LNCaP clone FGC (cell line): ENCODE results near the gene FOXI2.

Experiments used
- DNase-seq: peaks from one replicate; pipeline ENCODE4 v3.0.0-alpha.2; 2011; ENCODE audit warnings: low read depth
- H3K4me3 ChIP-seq: 2 replicates; pipeline ENCODE4 v1.5.1; 2011; ENCODE audit warnings: mild to moderate bottlenecking, low read depth, low read length, control low read depth
- CTCF ChIP-seq: IDR thresholded peaks from 2 replicates; pipeline ENCODE4 v1.5.1; 2012; ENCODE audit warnings: mild to moderate bottlenecking; ENCODE audit not compliant: control insufficient read depth, insufficient read depth; ENCODE audit errors: extremely low read depth

The FOXI2 gene

GRCh38 chr10:127740596-127740995 is 3.6 kb downstream of the FOXI2 start:
- no peak for DNase-seq
- TF ChIP-seq CTCF, result no peak
- no peak overlapping the region for H3K4me3 ChIP-seq

DNA sequence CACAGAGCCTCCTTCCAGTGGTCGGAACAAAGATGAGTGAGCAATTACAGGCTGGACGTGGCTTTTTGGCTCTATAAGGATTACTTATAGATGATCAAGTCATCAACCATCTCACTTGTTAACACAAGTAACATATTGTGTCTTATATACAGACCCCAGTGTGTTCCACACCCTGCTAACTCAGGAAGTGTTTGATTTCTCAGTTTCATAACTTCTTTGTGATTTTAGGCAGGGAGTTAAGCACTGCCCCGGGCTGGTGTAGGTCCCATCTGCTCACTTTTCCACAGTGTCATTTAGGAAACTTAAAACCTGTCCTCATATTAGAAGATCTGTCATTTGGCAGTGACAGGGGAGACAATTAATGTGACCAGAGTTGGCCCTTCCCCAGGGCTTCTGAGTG is 6.2 kb downstream of the FOXI2 start:
- no peak overlapping the region for H3K4me3 ChIP-seq
- no peak for DNase-seq
- TF ChIP-seq CTCF, result no peak

DNA sequence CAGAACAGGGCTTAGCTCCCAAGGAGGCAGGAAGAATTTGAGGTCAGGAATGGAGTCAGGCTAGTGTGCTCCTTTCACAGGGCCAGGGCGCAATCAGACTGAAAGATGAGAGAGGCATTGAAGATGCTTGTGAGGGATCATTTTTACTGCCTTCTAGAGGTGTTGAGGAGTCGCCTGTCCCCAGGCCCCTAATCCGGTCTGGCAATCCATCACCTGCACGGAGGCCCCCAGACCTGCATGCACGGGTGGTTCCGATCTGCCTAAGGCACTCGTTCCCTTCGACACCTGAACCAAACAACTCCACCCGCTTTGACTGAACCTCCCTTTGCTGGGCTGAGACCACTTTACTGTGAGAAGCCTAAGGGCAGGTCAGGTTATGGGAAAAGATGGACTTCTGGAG is 8.0 kb downstream of the FOXI2 start:
- DNase-seq, result no peak
- TF ChIP-seq CTCF, result no peak
- no peak overlapping the region for H3K4me3 ChIP-seq

DNA sequence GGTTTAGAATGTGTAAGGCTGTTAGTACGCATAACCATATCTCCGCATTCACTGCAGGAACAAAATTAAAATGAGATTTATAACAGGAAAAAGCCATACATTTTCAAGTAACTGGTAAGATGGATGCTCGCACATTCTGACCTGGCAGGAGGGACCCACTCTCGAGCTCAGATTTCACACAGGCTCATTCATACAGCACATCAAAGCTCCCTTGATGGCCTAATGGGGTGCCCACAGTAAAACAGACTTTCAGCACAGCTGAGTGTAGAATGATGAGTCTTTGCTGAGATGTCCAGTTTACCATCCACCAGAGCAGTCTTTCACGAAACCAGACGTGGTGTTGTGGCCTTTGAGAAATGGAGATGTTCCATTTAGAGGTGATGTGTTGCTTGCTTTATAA is 8.9 kb downstream of the FOXI2 start:
- no peak for DNase-seq
- no peak for TF ChIP-seq CTCF

GRCh38 chr10:127755753-127756152 is 18.8 kb downstream of the FOXI2 start:
- no peak for TF ChIP-seq CTCF
- H3K4me3 ChIP-seq, result no peak overlapping the region
- DNase-seq, result no peak

More for the DNA sequence above, 8.9 kb downstream of the FOXI2 start:
- H3K4me3 ChIP-seq, result no peak overlapping the region

DNA sequence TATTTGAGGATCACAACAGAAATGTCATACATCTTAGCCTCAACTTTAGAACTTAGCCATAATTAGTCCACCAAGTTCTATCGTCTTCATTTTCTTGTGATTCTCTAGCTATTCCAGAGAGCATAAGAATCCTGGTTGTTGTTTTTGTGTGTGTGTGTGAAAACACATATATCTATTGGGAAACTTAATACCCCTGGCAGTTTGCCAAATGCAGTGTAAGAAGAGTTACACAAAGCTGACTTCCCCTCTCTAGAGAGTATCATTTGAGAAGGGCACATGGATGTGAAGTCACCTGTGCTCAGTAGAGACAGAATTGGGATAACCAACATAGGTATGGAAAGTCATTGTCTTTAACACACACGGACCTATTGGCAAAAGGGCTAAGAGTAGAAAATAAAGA is 19.3 kb downstream of the FOXI2 start:
- no peak overlapping the region for H3K4me3 ChIP-seq
- TF ChIP-seq CTCF, result no peak
- no peak for DNase-seq

GRCh38 chr10:127757033-127757432 is 20.0 kb downstream of the FOXI2 start:
- H3K4me3 ChIP-seq, result no peak overlapping the region
- no peak for DNase-seq
- peak; percentile 4; the same call in 1 of the 2 replicates for TF ChIP-seq CTCF
